B cell (primary cell): ENCODE measurements around the gene DIP2B. TPM values are rescaled to one million over a fixed set of nuclear protein-coding genes. Genes with fewer than 3 reads are reported as not detected.

Experiments used
- ATAC-seq: fragments of 200-7000 bp; cut with Tn5 transposase; one replicate; pipeline ENCODE4 v1.10.0; 2021; ENCODE audit warnings: low read depth, mild to moderate bottlenecking, moderate number of reproducible peaks, moderate library complexity
- CTCF ChIA-PET: fragments of 350-600 bp; sonication (Branson Sonifier 250); formaldehyde crosslinking; loops from one replicate; lab custom pipeline; 2021; ENCODE audit warnings: antibody characterized with exemption, inconsistent platforms; lab: Charles Lee
- POLR2A ChIA-PET: fragments of 350-600 bp; sonication (Branson Sonifier 250); formaldehyde crosslinking; loops from one replicate; lab custom pipeline; 2021; ENCODE audit warnings: antibody characterized with exemption; lab: Charles Lee
- DNase-seq: peaks from one replicate; pipeline ENCODE4 v3.0.0; 2013
- H2AFZ ChIP-seq: 2 replicates; pipeline ENCODE4 v1.6.1; 2012; ENCODE audit warnings: mild to moderate bottlenecking, low read depth, low read length; ENCODE audit not compliant: insufficient read depth, poor library complexity, severe bottlenecking
- H3K27ac ChIP-seq, 2 donors: 1 replicate in 1 of 2; 2 replicates in 1 of 2; pipeline ENCODE4 v1.5.1; 2012 to 2013; ENCODE audit warnings: low read length in 2 of 2, mild to moderate bottlenecking in 2 of 2, moderate library complexity in 1 of 2
- H3K27me3 ChIP-seq, 4 experiments: fragments of 200-600 bp in 1 of 4; sonication (generic) in 1 of 4; replicated peaks in 1 of 4; 1 replicate in 2 of 4; 2 replicates in 2 of 4; pipeline versions ENCODE4 v1.6.1 to v1.7.0; 2013 to 2016; ENCODE audit warnings: low read length in 3 of 4, mild to moderate bottlenecking in 2 of 4, mixed read lengths in 1 of 4, moderate library complexity in 1 of 4; ENCODE audit not compliant: insufficient read depth in 4 of 4, control insufficient read depth in 3 of 4; ENCODE audit errors: control extremely low read depth in 1 of 4
- H3K36me3 ChIP-seq, 2 experiments: replicated peaks in 1 of 2; 1 replicate in 1 of 2; 2 replicates in 1 of 2; pipeline versions ENCODE4 v1.6.1 to v1.7.1; 2013; ENCODE audit warnings: low read length in 1 of 2; ENCODE audit not compliant: insufficient read depth in 2 of 2, control insufficient read depth in 1 of 2; ENCODE audit errors: control extremely low read depth in 1 of 2, extremely low read depth in 1 of 2
- H3K4me1 ChIP-seq, 2 donors: fragments of 200-600 bp in 1 of 2; sonication (generic) in 1 of 2; 1 replicate in 1 of 2; 2 replicates in 1 of 2; pipeline versions ENCODE4 v1.5.1 to v1.6.1; 2013 to 2017; ENCODE audit warnings: low read length in 2 of 2; ENCODE audit not compliant: control insufficient read depth in 2 of 2, insufficient read depth in 2 of 2
- H3K4me2 ChIP-seq: replicated peaks from 2 replicates; pipeline ENCODE3; 2012; ENCODE audit warnings: mild to moderate bottlenecking, low read depth, low read length; ENCODE audit not compliant: poor library complexity, severe bottlenecking
- H3K4me3 ChIP-seq, 5 experiments: fragments of 200-600 bp in 1 of 5; sonication (generic) in 1 of 5; 1 replicate in 3 of 5; 2 replicates in 2 of 5; pipeline versions ENCODE4 v1.5.1 to v1.7.0; 2011 to 2016; ENCODE audit warnings: low read length in 4 of 5, mild to moderate bottlenecking in 4 of 5, low read depth in 2 of 5, control low read depth in 1 of 5, moderate library complexity in 1 of 5; ENCODE audit not compliant: insufficient read depth in 1 of 5; ENCODE audit errors: control extremely low read depth in 1 of 5, extremely low read depth in 1 of 5
- H3K79me2 ChIP-seq: fragments of 200-600 bp; sonication (generic); one replicate; pipeline ENCODE4 v1.6.0; 2016; ENCODE audit warnings: low read length; ENCODE audit not compliant: control insufficient read depth, insufficient read depth
- H3K9ac ChIP-seq: fragments of 200-600 bp; sonication (generic); 2 replicates; pipeline ENCODE4 v1.6.1; 2017; ENCODE audit warnings: mild to moderate bottlenecking, low read length, moderate library complexity
- H3K9me3 ChIP-seq, 3 donors: one replicate each; pipeline versions ENCODE4 v1.6.1 to v1.7.1; 2013; ENCODE audit warnings: low read length in 2 of 3; ENCODE audit not compliant: control insufficient read depth in 2 of 3, insufficient read depth in 1 of 3; ENCODE audit errors: control extremely low read depth in 1 of 3
- H4K20me1 ChIP-seq: 2 replicates; pipeline ENCODE4 v1.6.0; 2012; ENCODE audit warnings: mild to moderate bottlenecking, low read length; ENCODE audit not compliant: insufficient read depth, control insufficient read depth, poor library complexity, severe bottlenecking
- H3K27ac Mint-ChIP-seq: one replicate; pipeline ENCODE4 v1.8.0; 2021; ENCODE audit warnings: mixed read lengths
- H3K27me3 Mint-ChIP-seq: one replicate; pipeline ENCODE4 v1.8.0; 2021; ENCODE audit warnings: mixed read lengths
- H3K4me1 Mint-ChIP-seq: one replicate; pipeline ENCODE4 v1.8.0; 2021; ENCODE audit warnings: mixed read lengths
- H3K4me3 Mint-ChIP-seq: one replicate; pipeline ENCODE4 v1.8.0; 2021; ENCODE audit warnings: mixed read lengths
- H3K9me3 Mint-ChIP-seq: one replicate; pipeline ENCODE4 v1.8.0; 2022; ENCODE audit warnings: mixed read lengths; ENCODE audit not compliant: insufficient read depth
- EZH2 ChIP-seq: IDR thresholded peaks from 2 replicates; pipeline ENCODE4 v1.6.1; 2012; ENCODE audit warnings: borderline replicate concordance, low read depth, mild to moderate bottlenecking, moderate library complexity, low read length; ENCODE audit not compliant: insufficient read depth, poor library complexity, severe bottlenecking
- WGBS: methylation state at CpG from one replicate; pipeline ENCODE4 v1.1.5; 2013; ENCODE audit warnings: missing lambda C conversion rate; ENCODE audit not compliant: insufficient coverage; 5-methylcytosine and 5-hydroxymethylcytosine counted together
- intact Hi-C: fragments of 100-400 bp; cut with micrococcal nuclease; formaldehyde crosslinking; loops from one replicate; pipeline ENCODE4 v1.10.0; 2022
- polyA plus RNA-seq: library from polyadenylated mRNA; depleted of rRNA; stranded (reverse); fragments of >200 nt; gene quantifications from 2 replicates; pipeline ENCODE4 v1.2.3, GENCODE V29; 2012
- total RNA-seq, 2 donors: library from RNA; stranded (reverse); fragments of 120-200 nt in 1 of 2; gene quantifications; 1 replicate in 1 of 2; 2 replicates in 1 of 2; pipeline versions ENCODE4 v1.2.3 to v1.2.4, GENCODE V29; 2013 to 2022
- TF ChIP-seq, protein P1 (sequence below): fragments of 200-600 bp; IDR thresholded peaks from one replicate; pipeline ENCODE4 v1.8.0; 2022; ENCODE audit warnings: antibody characterized with exemption, mild to moderate bottlenecking

DIP2B gene
- total and polyA plus RNA-seq, 2 donors (not counting 1 experiment from before 2014, with no cell fraction given), result 16.4 to 38.8 TPM

DNA sequence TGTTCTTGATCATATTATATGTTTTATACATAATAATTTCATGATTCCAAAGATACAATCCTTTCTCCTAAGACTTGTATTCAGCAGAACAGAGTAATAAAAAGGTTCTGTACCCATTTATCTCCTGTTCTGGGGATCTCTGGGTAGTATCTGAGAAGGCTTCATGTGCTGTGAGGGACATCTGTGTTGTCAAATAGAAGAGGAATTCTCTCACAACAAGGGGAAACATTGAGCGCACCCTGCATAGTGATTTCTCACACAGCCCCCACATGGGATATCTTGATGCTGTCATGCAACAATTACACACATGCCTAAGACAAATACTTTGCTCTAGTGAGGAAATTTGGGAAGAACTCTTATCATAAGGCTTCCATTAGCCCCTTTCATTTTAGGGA, 157.3 kb downstream of the DIP2B start:
- Mint-ChIP-seq H3K27ac (no peak overlapping the region), H3K4me1 (no peaks in the 10 kb centered on the region), H3K27me3 (no peaks in the 10 kb centered on the region), H3K9me3 (no peaks in the 10 kb centered on the region), H3K4me3 (no peak overlapping the region)
- peaks cover 0 to 26% of the 10 kb centered on the region in 2 experiments for H3K36me3 ChIP-seq
- ATAC-seq (no peak), DNase-seq (no peak)
- peaks cover 39% of the 10 kb centered on the region for H4K20me1 ChIP-seq
- no peak overlapping the region for H3K4me2 ChIP-seq
- no peak overlapping the region for H3K9ac ChIP-seq
- peaks cover 61% of the 10 kb centered on the region for H3K79me2 ChIP-seq
- ChIA-PET POLR2A (no interaction called here), CTCF (no interaction called here)
- H3K27me3 ChIP-seq, result no peaks in the 10 kb centered on the region
- H3K4me3 ChIP-seq, result no peak overlapping the region
- WGBS, result no CpG with 5 or more reads among the region's 1 CpG
- no peaks in the 10 kb centered on the region for H3K4me1 ChIP-seq
- H3K9me3 ChIP-seq, result no peaks in the 10 kb centered on the region
- TF ChIP-seq, protein P1, sequence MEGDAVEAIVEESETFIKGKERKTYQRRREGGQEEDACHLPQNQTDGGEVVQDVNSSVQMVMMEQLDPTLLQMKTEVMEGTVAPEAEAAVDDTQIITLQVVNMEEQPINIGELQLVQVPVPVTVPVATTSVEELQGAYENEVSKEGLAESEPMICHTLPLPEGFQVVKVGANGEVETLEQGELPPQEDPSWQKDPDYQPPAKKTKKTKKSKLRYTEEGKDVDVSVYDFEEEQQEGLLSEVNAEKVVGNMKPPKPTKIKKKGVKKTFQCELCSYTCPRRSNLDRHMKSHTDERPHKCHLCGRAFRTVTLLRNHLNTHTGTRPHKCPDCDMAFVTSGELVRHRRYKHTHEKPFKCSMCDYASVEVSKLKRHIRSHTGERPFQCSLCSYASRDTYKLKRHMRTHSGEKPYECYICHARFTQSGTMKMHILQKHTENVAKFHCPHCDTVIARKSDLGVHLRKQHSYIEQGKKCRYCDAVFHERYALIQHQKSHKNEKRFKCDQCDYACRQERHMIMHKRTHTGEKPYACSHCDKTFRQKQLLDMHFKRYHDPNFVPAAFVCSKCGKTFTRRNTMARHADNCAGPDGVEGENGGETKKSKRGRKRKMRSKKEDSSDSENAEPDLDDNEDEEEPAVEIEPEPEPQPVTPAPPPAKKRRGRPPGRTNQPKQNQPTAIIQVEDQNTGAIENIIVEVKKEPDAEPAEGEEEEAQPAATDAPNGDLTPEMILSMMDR, result no peak
- no peak for TF ChIP-seq EZH2
- no peak overlapping the region for H2AFZ ChIP-seq
- no peak overlapping the region for H3K27ac ChIP-seq
- intact Hi-C loops, result no loop called here

DNA sequence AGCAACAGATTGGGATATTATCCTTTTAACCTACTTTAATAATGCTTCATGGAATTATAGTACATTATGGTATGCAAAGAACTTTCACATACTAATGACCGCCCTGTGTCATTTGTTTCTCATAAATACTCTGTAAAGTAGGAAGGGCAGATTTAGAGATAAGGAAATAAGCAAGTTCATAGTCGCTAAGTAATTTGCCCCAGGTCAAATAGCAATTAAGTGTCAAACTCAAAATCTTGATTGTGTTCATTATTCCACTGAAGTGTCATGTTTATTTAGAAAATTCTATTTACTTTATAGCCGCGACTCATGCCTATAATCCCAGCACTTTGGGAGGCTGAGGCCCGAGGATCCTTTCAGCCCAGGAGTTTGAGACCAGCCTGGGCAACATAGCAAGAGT, 160.4 kb downstream of the DIP2B start:
- H3K27me3 ChIP-seq, result no peaks in the 10 kb centered on the region
- ChIA-PET POLR2A (no interaction called here), CTCF (interaction anchor here (1.0 kb wide), 1 partner anchor 38 kb away, joined by 3 read pairs; no protein-coding TSS in a partner anchor)
- H3K9me3 ChIP-seq, result no peaks in the 10 kb centered on the region
- H2AFZ ChIP-seq, result no peak overlapping the region
- TF ChIP-seq, protein P1, result no peak
- TF ChIP-seq EZH2, result no peak
- no peak overlapping the region for H3K4me3 ChIP-seq
- no peak overlapping the region for H3K27ac Mint-ChIP-seq
- DNase-seq, result no peak
- no CpG with 5 or more reads among the region's 5 CpGs for WGBS
- no peaks in the 10 kb centered on the region for H3K4me1 Mint-ChIP-seq
- peaks cover 43% of the 10 kb centered on the region for H3K79me2 ChIP-seq
- H3K27me3 Mint-ChIP-seq, result no peaks in the 10 kb centered on the region
- no peaks in the 10 kb centered on the region for H3K4me1 ChIP-seq
- intact Hi-C loops, result no loop called here
- no peak overlapping the region for H3K4me3 Mint-ChIP-seq
- H3K4me2 ChIP-seq, result no peak overlapping the region
- H4K20me1 ChIP-seq, result peaks cover 38% of the 10 kb centered on the region
- no peak overlapping the region for H3K27ac ChIP-seq
- no peak for ATAC-seq
- no peaks in the 10 kb centered on the region for H3K9me3 Mint-ChIP-seq
- H3K9ac ChIP-seq, result no peak overlapping the region
- peaks cover 1 to 32% of the 10 kb centered on the region in 2 experiments for H3K36me3 ChIP-seq
